Urothelium cell line (cell line): ENCODE results near the gene FIBP.

ENCODE experiments used
- DNase-seq: peaks from one replicate; pipeline ENCODE4 v3.0.0; 2011; ENCODE audit warnings: low spot score, mixed read lengths
- FAIRE-seq: peaks from 2 replicates; lab custom pipeline; 2011; peaks lifted over from hg19 to GRCh38; lab: Jason Lieb, UNC

The FIBP gene

GRCh38 chr11:65888163-65888814 is at the start of gene FIBP:
Gene FIBP (minus strand): TSS chr11:65888471. CDS start chr11:65888418, 53 bp downstream.
- FAIRE-seq (peak; percentile 20), DNase-seq (peak; percentile 98)

GRCh38 chr11:65937766-65938165 is 49.5 kb upstream of the FIBP start:
- DNase-seq (no peak), FAIRE-seq (no peak)

GRCh38 chr11:65934014-65934413 is 45.7 kb upstream of the FIBP start:
- FAIRE-seq (no peak), DNase-seq (no peak)

- FAIRE-seq (no peak), DNase-seq (no peak)
Observed at GRCh38 chr11:65932558-65932919, 44.3 kb upstream of the FIBP start.

GRCh38 chr11:65931773-65932557 is 43.7 kb upstream of the FIBP start:
- no peak for DNase-seq
- FAIRE-seq = no peak

- FAIRE-seq (no peak), DNase-seq (no peak)
Observed at GRCh38 chr11:65928667-65929066, 40.4 kb upstream of the FIBP start.

- DNase-seq (no peak), FAIRE-seq (no peak)
Observed at GRCh38 chr11:65927904-65928397, 39.7 kb upstream of the FIBP start.

GRCh38 chr11:65925397-65925796 is 37.1 kb upstream of the FIBP start:
- no peak for FAIRE-seq
- DNase-seq = no peak

GRCh38 chr11:65922565-65922964 is 34.3 kb upstream of the FIBP start:
- DNase-seq = no peak
- no peak for FAIRE-seq

- no peak for FAIRE-seq
Observed at GRCh38 chr11:65921876-65922275, 33.6 kb upstream of the FIBP start.

GRCh38 chr11:65921033-65921555 is 32.8 kb upstream of the FIBP start:
- no peak for FAIRE-seq
- DNase-seq = no peak

More at GRCh38 chr11:65921876-65922275, 33.6 kb upstream of the FIBP start:
- no peak for DNase-seq

- no peak for FAIRE-seq
- no peak for DNase-seq
Observed at GRCh38 chr11:65920372-65920802, 32.1 kb upstream of the FIBP start.

GRCh38 chr11:65919573-65920371 is 31.5 kb upstream of the FIBP start:
- FAIRE-seq = no peak
- peak; percentile 37 for DNase-seq

GRCh38 chr11:65919141-65919572 is 30.9 kb upstream of the FIBP start, which contains the start of gene DRAP1:
Gene DRAP1 (plus strand): TSS chr11:65919426. CDS start chr11:65919502, 76 bp downstream.
- peak; percentile 97 for DNase-seq
- FAIRE-seq = no peak

GRCh38 chr11:65918211-65919140 is 30.2 kb upstream of the FIBP start, which contains the start of gene C11orf68:
Gene C11orf68 (minus strand): TSS chr11:65919062. CDS start chr11:65919031, 31 bp downstream.
- peak; percentile 83 for FAIRE-seq
- no peak for DNase-seq

- FAIRE-seq (no peak), DNase-seq (no peak)
Observed at GRCh38 chr11:65917434-65918210, 29.4 kb upstream of the FIBP start.

- FAIRE-seq (no peak), DNase-seq (no peak)
Observed at GRCh38 chr11:65917077-65917433, 28.8 kb upstream of the FIBP start.

GRCh38 chr11:65916391-65916790 is 28.1 kb upstream of the FIBP start:
- DNase-seq (no peak), FAIRE-seq (no peak)

GRCh38 chr11:65915821-65916251 is 27.6 kb upstream of the FIBP start:
- no peak for FAIRE-seq
- peak; percentile 94 for DNase-seq
